ENCODE data around the gene MAML2.

Gene MAML2

DNA sequence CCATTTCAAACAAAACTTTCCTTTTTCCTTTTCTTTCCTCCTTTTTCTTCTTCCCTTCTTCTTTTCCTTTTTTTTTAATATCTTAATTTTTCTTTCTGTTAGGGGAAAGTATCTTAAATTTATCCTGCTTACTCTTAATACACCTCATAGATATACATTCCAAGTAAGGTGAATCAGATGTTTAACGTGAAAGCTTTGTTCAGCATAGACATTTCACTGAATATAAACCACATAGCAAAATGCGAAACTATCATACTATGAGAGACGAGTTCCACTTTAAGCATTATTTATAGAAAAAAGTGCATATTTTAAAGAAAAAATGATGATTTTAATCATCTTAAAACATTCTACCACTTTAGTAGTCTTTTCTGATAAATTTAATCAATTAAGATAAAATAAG, 281.3 kb downstream of the MAML2 start:
- Histone ChIP-seq H3K27ac (replicated peaks) (no peak overlapping the region), H3K27me3 (ENCODE audit: insufficient read depth, poor library complexity, severe bottlenecking) (no peaks in the 10 kb centered on the region), H3K4me3 (replicated peaks; ENCODE audit: insufficient read depth, low read length) (no peak overlapping the region)
- no peak for DNase-seq (ENCODE audit: low read depth in 1 of 2, low spot score in 1 of 2)
- TF ChIP-seq, protein P1, sequence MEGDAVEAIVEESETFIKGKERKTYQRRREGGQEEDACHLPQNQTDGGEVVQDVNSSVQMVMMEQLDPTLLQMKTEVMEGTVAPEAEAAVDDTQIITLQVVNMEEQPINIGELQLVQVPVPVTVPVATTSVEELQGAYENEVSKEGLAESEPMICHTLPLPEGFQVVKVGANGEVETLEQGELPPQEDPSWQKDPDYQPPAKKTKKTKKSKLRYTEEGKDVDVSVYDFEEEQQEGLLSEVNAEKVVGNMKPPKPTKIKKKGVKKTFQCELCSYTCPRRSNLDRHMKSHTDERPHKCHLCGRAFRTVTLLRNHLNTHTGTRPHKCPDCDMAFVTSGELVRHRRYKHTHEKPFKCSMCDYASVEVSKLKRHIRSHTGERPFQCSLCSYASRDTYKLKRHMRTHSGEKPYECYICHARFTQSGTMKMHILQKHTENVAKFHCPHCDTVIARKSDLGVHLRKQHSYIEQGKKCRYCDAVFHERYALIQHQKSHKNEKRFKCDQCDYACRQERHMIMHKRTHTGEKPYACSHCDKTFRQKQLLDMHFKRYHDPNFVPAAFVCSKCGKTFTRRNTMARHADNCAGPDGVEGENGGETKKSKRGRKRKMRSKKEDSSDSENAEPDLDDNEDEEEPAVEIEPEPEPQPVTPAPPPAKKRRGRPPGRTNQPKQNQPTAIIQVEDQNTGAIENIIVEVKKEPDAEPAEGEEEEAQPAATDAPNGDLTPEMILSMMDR (IDR thresholded peaks at IDR 0.05; ENCODE audit: insufficient read depth, low read length): no peak
- no peak for TF ChIP-seq GABPA (IDR thresholded peaks at IDR 0.05; ENCODE audit: low read depth)
- TF ChIP-seq, protein P2, sequence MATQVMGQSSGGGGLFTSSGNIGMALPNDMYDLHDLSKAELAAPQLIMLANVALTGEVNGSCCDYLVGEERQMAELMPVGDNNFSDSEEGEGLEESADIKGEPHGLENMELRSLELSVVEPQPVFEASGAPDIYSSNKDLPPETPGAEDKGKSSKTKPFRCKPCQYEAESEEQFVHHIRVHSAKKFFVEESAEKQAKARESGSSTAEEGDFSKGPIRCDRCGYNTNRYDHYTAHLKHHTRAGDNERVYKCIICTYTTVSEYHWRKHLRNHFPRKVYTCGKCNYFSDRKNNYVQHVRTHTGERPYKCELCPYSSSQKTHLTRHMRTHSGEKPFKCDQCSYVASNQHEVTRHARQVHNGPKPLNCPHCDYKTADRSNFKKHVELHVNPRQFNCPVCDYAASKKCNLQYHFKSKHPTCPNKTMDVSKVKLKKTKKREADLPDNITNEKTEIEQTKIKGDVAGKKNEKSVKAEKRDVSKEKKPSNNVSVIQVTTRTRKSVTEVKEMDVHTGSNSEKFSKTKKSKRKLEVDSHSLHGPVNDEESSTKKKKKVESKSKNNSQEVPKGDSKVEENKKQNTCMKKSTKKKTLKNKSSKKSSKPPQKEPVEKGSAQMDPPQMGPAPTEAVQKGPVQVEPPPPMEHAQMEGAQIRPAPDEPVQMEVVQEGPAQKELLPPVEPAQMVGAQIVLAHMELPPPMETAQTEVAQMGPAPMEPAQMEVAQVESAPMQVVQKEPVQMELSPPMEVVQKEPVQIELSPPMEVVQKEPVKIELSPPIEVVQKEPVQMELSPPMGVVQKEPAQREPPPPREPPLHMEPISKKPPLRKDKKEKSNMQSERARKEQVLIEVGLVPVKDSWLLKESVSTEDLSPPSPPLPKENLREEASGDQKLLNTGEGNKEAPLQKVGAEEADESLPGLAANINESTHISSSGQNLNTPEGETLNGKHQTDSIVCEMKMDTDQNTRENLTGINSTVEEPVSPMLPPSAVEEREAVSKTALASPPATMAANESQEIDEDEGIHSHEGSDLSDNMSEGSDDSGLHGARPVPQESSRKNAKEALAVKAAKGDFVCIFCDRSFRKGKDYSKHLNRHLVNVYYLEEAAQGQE (IDR thresholded peaks at IDR 0.05; ENCODE audit: insufficient replicate concordance, low read depth): no peak
- no peak for TF ChIP-seq POLR2AphosphoS5 (IDR thresholded peaks at IDR 0.05; ENCODE audit: low read depth)
- no peak for TF ChIP-seq SPI1 (IDR thresholded peaks at IDR 0.05; ENCODE audit: borderline replicate concordance, low read depth)

DNA sequence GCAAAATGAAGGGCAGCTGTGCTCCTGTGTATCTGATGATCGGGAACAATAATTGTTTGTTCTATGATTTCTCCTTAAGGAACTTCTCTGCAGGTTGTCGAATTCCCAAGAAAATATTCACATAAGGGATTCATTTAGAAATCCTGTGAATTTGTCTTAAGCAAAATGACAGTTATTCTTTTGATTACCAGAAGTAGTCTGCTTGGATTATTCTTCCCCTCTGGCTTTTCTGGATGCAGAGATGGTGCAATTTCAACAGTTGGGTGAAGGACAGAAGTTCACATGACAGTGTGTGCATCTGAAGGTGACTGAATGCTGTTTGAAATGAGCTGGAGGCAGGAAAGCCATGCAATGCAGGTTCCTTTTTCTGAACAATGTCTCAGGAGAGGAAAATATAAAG, 281.9 kb downstream of the MAML2 start:
- Histone ChIP-seq H3K27ac (replicated peaks) (no peak overlapping the region), H3K27me3 (ENCODE audit: insufficient read depth, poor library complexity, severe bottlenecking) (no peaks in the 10 kb centered on the region), H3K4me3 (replicated peaks; ENCODE audit: insufficient read depth, low read length) (no peak overlapping the region)
- no peak for DNase-seq (ENCODE audit: low read depth in 1 of 2, low spot score in 1 of 2)
- TF ChIP-seq, protein P1 (IDR thresholded peaks at IDR 0.05; ENCODE audit: insufficient read depth, low read length): no peak
- TF ChIP-seq GABPA (IDR thresholded peaks at IDR 0.05; ENCODE audit: low read depth) (no peak), SPI1 (IDR thresholded peaks at IDR 0.05; ENCODE audit: borderline replicate concordance, low read depth) (no peak), POLR2AphosphoS5 (IDR thresholded peaks at IDR 0.05; ENCODE audit: low read depth) (no peak)
- TF ChIP-seq, protein P2 (IDR thresholded peaks at IDR 0.05; ENCODE audit: insufficient replicate concordance, low read depth): no peak

DNA sequence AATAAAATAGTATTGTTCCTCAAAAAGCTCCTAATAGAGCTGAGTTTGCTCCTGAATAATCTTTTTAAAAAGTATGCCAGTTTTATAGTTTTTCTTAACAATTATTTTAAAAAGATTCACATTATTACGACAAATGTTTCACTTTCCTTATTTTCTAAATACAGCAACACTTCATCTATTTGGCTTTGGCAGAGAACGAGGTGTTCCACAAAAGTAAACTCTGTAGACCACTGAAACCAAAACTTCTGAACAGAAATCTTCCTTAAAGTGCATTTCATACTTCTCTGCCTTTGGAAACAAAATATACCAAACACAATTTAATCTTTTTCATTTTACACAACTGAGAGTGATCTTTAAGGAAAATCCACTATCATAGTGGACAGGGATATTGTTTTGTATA, 285.5 kb downstream of the MAML2 start:
- TF ChIP-seq, protein P1 (IDR thresholded peaks at IDR 0.05; ENCODE audit: insufficient read depth, low read length): no peak
- no peak for TF ChIP-seq POLR2AphosphoS5 (IDR thresholded peaks at IDR 0.05; ENCODE audit: low read depth)
- no peak for TF ChIP-seq SPI1 (IDR thresholded peaks at IDR 0.05; ENCODE audit: borderline replicate concordance, low read depth)
- no peak for TF ChIP-seq GABPA (IDR thresholded peaks at IDR 0.05; ENCODE audit: low read depth)
- TF ChIP-seq, protein P2 (IDR thresholded peaks at IDR 0.05; ENCODE audit: insufficient replicate concordance, low read depth): no peak
- Histone ChIP-seq H3K27ac (replicated peaks) (no peak overlapping the region), H3K27me3 (ENCODE audit: insufficient read depth, poor library complexity, severe bottlenecking) (no peaks in the 10 kb centered on the region), H3K4me3 (replicated peaks; ENCODE audit: insufficient read depth, low read length) (no peak overlapping the region)
- no peak for DNase-seq (ENCODE audit: low read depth in 1 of 2, low spot score in 1 of 2)

Measured in HL-60 (cell line).